H1 (cell line): ENCODE results near the gene NKG7. TPM values are rescaled to one million over a fixed set of nuclear protein-coding genes. Genes with fewer than 3 reads are reported as not detected.

Source experiments
- ASH2L ChIP-seq: fragments of 200-600, 300-600 bp; sonication (generic); IDR thresholded peaks from one replicate; pipeline ENCODE4 v1.7.1; 2017; ENCODE audit warnings: low read length
- ATF2 ChIP-seq: IDR thresholded peaks from 2 replicates; pipeline ENCODE4 v1.6.1; 2012; ENCODE audit warnings: low read length, inconsistent platforms
- ATF3 ChIP-seq: IDR thresholded peaks from 2 replicates; pipeline ENCODE4 v1.6.1; 2011; ENCODE audit warnings: low read depth, mild to moderate bottlenecking, low read length; ENCODE audit not compliant: insufficient read depth
- BCL11A ChIP-seq, 2 experiments: IDR thresholded peaks; one replicate each; pipeline ENCODE4 v1.6.1; 2011; ENCODE audit warnings: low read depth in 2 of 2, low read length in 2 of 2, mild to moderate bottlenecking in 2 of 2
- CBX5 ChIP-seq: fragments of 300-800, 300-1000 bp; sonication (generic); IDR thresholded peaks from 2 replicates; pipeline ENCODE4 v1.7.1; 2016; ENCODE audit warnings: antibody characterized with exemption, low read length, low read depth
- CEBPB ChIP-seq: IDR thresholded peaks from 2 replicates; pipeline ENCODE4 v1.6.1; 2012; ENCODE audit warnings: low read depth, low read length
- CHD2 ChIP-seq: IDR thresholded peaks from 2 replicates; pipeline ENCODE4 v1.6.1; 2012; ENCODE audit warnings: low read length, improper control_type of control experiment
- CTCF ChIP-seq, 3 experiments: IDR thresholded peaks; 1 replicate in 2 of 3; 2 replicates in 1 of 3; pipeline versions ENCODE4 v1.5.1 to v1.6.1; 2011; ENCODE audit warnings: low read length in 3 of 3, mild to moderate bottlenecking in 3 of 3, inconsistent platforms in 2 of 3, low read depth in 1 of 3, moderate library complexity in 1 of 3; ENCODE audit not compliant: insufficient read depth in 1 of 3; ENCODE audit errors: control extremely low read depth in 1 of 3
- EGR1 ChIP-seq: IDR thresholded peaks from 2 replicates; pipeline ENCODE4 v1.6.1; 2011; ENCODE audit warnings: low read depth, low read length, borderline replicate concordance
- HDAC2 ChIP-seq, 2 experiments: fragments of 300-600 bp in 1 of 2; sonication (generic) in 1 of 2; IDR thresholded peaks; 2 replicates each; pipeline ENCODE4 v1.6.1; 2011 to 2012; ENCODE audit warnings: low read depth in 2 of 2, low read length in 2 of 2, mild to moderate bottlenecking in 2 of 2, moderate library complexity in 2 of 2, borderline replicate concordance in 1 of 2, inconsistent platforms in 1 of 2
- KDM1A ChIP-seq: fragments of 200-600, 300-600 bp; sonication (generic); IDR thresholded peaks from 2 replicates; pipeline ENCODE4 v1.7.1; 2016; ENCODE audit warnings: mild to moderate bottlenecking, low read length, borderline replicate concordance
- KDM4A ChIP-seq: IDR thresholded peaks from one replicate; pipeline ENCODE4 v1.7.1; 2012; ENCODE audit warnings: low read depth, mild to moderate bottlenecking, moderate library complexity, low read length, inconsistent platforms; ENCODE audit not compliant: severe bottlenecking
- MAFK ChIP-seq: IDR thresholded peaks from 2 replicates; pipeline ENCODE4 v1.6.1; 2012; ENCODE audit warnings: low read depth, mild to moderate bottlenecking, improper control_type of control experiment, low read length
- POU5F1 ChIP-seq: IDR thresholded peaks from 2 replicates; pipeline ENCODE4 v1.6.1; 2011; ENCODE audit warnings: low read depth, mild to moderate bottlenecking, low read length, moderate library complexity
- RAD21 ChIP-seq, 2 experiments: IDR thresholded peaks in 1 of 2; conservative IDR thresholded peaks in 1 of 2; 2 replicates each; pipeline ENCODE4 v1.6.1; 2011; ENCODE audit warnings: low read depth in 2 of 2, low read length in 2 of 2, improper control_type of control experiment in 1 of 2, inconsistent platforms in 1 of 2, mild to moderate bottlenecking in 1 of 2, moderate library complexity in 1 of 2
- RBBP5 ChIP-seq: IDR thresholded peaks from 2 replicates; pipeline ENCODE4 v1.7.1; 2012; ENCODE audit warnings: low read depth, mild to moderate bottlenecking, inconsistent platforms, low read length, moderate library complexity, borderline replicate concordance
- RFX5 ChIP-seq: IDR thresholded peaks from 2 replicates; pipeline ENCODE4 v1.6.1; 2011; ENCODE audit warnings: low read depth, low read length, improper control_type of control experiment, borderline replicate concordance
- SIN3A ChIP-seq, 2 experiments: IDR thresholded peaks in 1 of 2; conservative IDR thresholded peaks in 1 of 2; 2 replicates each; pipeline ENCODE4 v1.6.1; 2011 to 2012; ENCODE audit warnings: low read length in 2 of 2, improper control_type of control experiment in 1 of 2, low read depth in 1 of 2, mild to moderate bottlenecking in 1 of 2
- SIX5 ChIP-seq: IDR thresholded peaks from 2 replicates; pipeline ENCODE4 v1.6.1; 2011; ENCODE audit warnings: mild to moderate bottlenecking, low read depth, low read length
- SP1 ChIP-seq: IDR thresholded peaks from 2 replicates; pipeline ENCODE4 v1.6.1; 2011; ENCODE audit warnings: low read depth, low read length
- polyA plus RNA-seq, 7 experiments: library from polyadenylated mRNA; depleted of rRNA in 3 of 7; stranded (reverse) in 5 of 7; unstranded in 2 of 7; fragments of >200 nt in 5 of 7; fragments of 200-250 nt in 2 of 7; gene quantifications; 1 replicate in 5 of 7; 2 replicates in 1 of 7; 4 replicates in 1 of 7; pipeline versions ENCODE4 v1.2.1 to v1.2.3, GENCODE V29; 2011 to 2013; ENCODE audit warnings: missing spikeins in 2 of 7, mixed read lengths in 2 of 7
- total RNA-seq: library from RNA; stranded (reverse); fragmentation: NEBNext Ultra II Directional; extraction: Animal tissue kit (Norgen Biotek cat#: 25700); gene quantifications from 2 replicates; pipeline ENCODE4 v1.2.1, GENCODE V29; 2021

Gene NKG7
- total and polyA plus RNA-seq, 2 of the 8 experiments (the other 6 are each of a cell fraction or from before 2014, with no cell fraction given), result not detected

- TF ChIP-seq ATF2 (no peak), MAFK (no peak), POU5F1 (no peak), BCL11A (IDR thresholded peaks at IDR 0.05; ENCODE audit: low read depth in 2 of 2, low read length in 2 of 2) (no peak), ASH2L (no peak), KDM4A (no peak), CTCF (IDR thresholded peaks at IDR 0.05; ENCODE audit: control extremely low read depth in 1 of 3, insufficient read depth in 1 of 3, low read depth in 1 of 3, low read length in 3 of 3) (peak; percentile 92 to 97 (median 95)), RAD21 (IDR thresholded peaks at IDR 0.05 in 1 of 2, conservative IDR thresholded peaks at IDR 0.05 in 1 of 2; ENCODE audit: low read depth in 2 of 2, low read length in 2 of 2) (peak; percentile 65 to 77), RBBP5 (no peak), ATF3 (no peak), SIN3A (conservative IDR thresholded peaks at IDR 0.05 in 1 of 2, IDR thresholded peaks at IDR 0.05 in 1 of 2; ENCODE audit: low read depth in 1 of 2, low read length in 2 of 2) (peak; percentile 93 to 97), KDM1A (no peak), SP1 (0 out of 2 replicates have a peak, but pooled peaks have one; percentile 27), HDAC2 (IDR thresholded peaks at IDR 0.05; ENCODE audit: borderline replicate concordance in 1 of 2, low read depth in 2 of 2, low read length in 2 of 2) (0 out of 4 replicates have a peak, but pooled peaks of 1 of the 2 experiments have one; percentile 63), SIX5 (no peak), RFX5 (no peak), CEBPB (no peak), CBX5 (no peak), EGR1 (no peak), CHD2 (0 out of 2 replicates have a peak, but pooled peaks have one; percentile 9)
Observed at GRCh38 chr19:51422053-51422448, 49.6 kb upstream of the NKG7 start (continued).
